Measurements from ENCODE around the gene NUTM1. TPM values are rescaled to one million over a fixed set of nuclear protein-coding genes. Genes with fewer than 3 reads are reported as not detected.

The NUTM1 gene
- polyA plus RNA-seq, 1 of the 3 experiments (the other 2 are of a cell fraction) = not detected

- CTCF ChIA-PET = no interaction called here
- no peak for TF ChIP-seq POLR2AphosphoS5 (IDR thresholded peaks at IDR 0.05; ENCODE audit: low read depth, low read length)
- TF ChIP-seq CHD2 (IDR thresholded peaks at IDR 0.05; ENCODE audit: low read length, partially characterized antibody) = no peak
- TF ChIP-seq, protein P1, sequence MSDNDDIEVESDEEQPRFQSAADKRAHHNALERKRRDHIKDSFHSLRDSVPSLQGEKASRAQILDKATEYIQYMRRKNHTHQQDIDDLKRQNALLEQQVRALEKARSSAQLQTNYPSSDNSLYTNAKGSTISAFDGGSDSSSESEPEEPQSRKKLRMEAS (IDR thresholded peaks at IDR 0.05; ENCODE audit: low read depth) = no peak
- no peak for TF ChIP-seq RCOR1 (IDR thresholded peaks at IDR 0.05; ENCODE audit: low read length)
- TF ChIP-seq TAF1 (IDR thresholded peaks at IDR 0.05; ENCODE audit: borderline replicate concordance, low read depth, low read length) = no peak
- TF ChIP-seq SIN3A (IDR thresholded peaks at IDR 0.05; ENCODE audit: borderline replicate concordance, low read depth, low read length) = no peak
- TF ChIP-seq FOXM1 (IDR thresholded peaks at IDR 0.05; ENCODE audit: low read depth) = no peak
These were observed 20.9 kb downstream of the NUTM1 start for GRCh38 chr15:34364041-34364440.

DNA sequence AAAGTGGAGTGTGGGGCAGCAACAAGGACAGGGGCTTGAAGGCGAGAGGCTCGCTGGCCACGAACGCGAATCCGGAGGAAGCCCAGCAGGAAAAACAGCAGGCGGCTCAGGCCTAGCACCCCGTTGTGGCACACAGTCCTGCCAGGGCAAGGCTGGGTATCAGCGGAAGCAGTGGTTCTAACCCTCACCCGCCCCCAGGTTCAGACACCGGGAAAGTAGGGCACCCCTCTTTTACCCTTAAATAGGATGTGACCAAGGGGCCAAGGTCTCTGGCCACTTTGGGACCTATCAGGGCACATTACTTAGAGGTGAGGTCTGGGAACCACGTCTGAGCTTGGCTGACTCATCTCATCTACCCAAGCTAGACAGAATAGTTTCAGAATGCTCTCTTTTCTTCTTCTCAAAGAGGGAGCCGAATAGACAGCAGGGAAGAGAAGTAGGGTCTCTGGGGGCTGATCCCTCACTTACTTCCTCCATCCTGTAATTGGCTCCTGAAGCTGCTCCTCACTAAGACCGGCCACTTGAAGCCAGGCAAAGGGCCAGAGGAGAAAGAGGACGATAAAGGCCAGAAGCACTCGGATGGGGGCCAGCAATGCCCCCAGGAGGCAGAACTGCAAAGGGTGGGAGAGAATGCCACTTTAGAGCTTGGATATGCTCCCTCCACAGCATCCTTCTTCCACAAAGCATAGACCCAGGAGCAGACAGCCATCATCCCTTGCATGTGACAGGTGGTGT, 22.1 kb downstream of the NUTM1 start:
- TF ChIP-seq CTCF (IDR thresholded peaks at IDR 0.05) = no peak
- TF ChIP-seq NFIC (IDR thresholded peaks at IDR 0.05; ENCODE audit: borderline replicate concordance) = no peak
- no peak for TF ChIP-seq RAD21 (IDR thresholded peaks at IDR 0.05; ENCODE audit: low read length)
- no peak overlapping the region for H2AFZ ChIP-seq (ENCODE audit: low read depth)
- peaks cover 24% of the 10 kb centered on the region for H3K79me2 ChIP-seq (ENCODE audit: insufficient read depth)
- H3K36me3 ChIP-seq (replicated peaks in 1 of 2; ENCODE audit: control insufficient read depth in 1 of 2, insufficient read depth in 2 of 2, low read length in 1 of 2) = peaks cover 13 to 34% of the 10 kb centered on the region in 2 experiments
- peaks cover 13% of the 10 kb centered on the region for H4K20me1 ChIP-seq (ENCODE audit: insufficient read depth)
- H3K4me2 ChIP-seq = peak overlapping the region; percentile 99
- peaks cover 0 to 19% of the 10 kb centered on the region in 2 experiments; a peak in 1 of 4 replicates for H3K4me1 ChIP-seq (ENCODE audit: control insufficient read depth in 1 of 2, insufficient read depth in 2 of 2, low read depth in 1 of 2, low read length in 1 of 2)
- H3F3A ChIP-seq (replicated peaks; ENCODE audit: insufficient read depth) = no peaks in the 10 kb centered on the region
- 93% methylated on average over 15 of the region's 16 CpGs for WGBS (ENCODE audit: low lambda C conversion rate)
- H3K9me3 ChIP-seq = no peaks in the 10 kb centered on the region
- ChIA-PET POLR2A (interaction anchor here (0.9 to 2.7 kb wide), 2 partner anchors 27 to 140 kb away, joined by 3 to 19 read pairs; partner anchors contain the start of genes EMC4 and SLC12A6), CTCF (interaction anchor here (1.2 to 1.8 kb wide), 2 partner anchors 22 to 124 kb away, joined by 4 to 13 read pairs; partner anchors contain the start of genes NOP10 and NUTM1)
- peak overlapping the region; percentile 75; the same call in 1 of the 2 replicates for H3K9ac ChIP-seq
- no peaks in the 10 kb centered on the region for H3K9me2 ChIP-seq
- H3K4me3 ChIP-seq (ENCODE audit: low read depth in 2 of 2, low read length in 1 of 2) = peak overlapping the region; percentile 74 to 99
- H3K27me3 ChIP-seq (ENCODE audit: insufficient read depth) = no peaks in the 10 kb centered on the region
- no peak for DNase-seq
- no peak overlapping the region for H3K27ac ChIP-seq (ENCODE audit: low read depth in 2 of 2, low read length in 1 of 2)

More at GRCh38 chr15:34364041-34364440, 20.9 kb downstream of the NUTM1 start:
- POLR2A ChIA-PET = no interaction called here
- H2AFZ ChIP-seq (ENCODE audit: low read depth) = no peak overlapping the region
- DNase-seq = no peak
- H3K36me3 ChIP-seq (replicated peaks in 1 of 2; ENCODE audit: control insufficient read depth in 1 of 2, insufficient read depth in 2 of 2, low read length in 1 of 2) = peaks cover 13 to 46% of the 10 kb centered on the region in 2 experiments
- no peak overlapping the region for H3K4me3 ChIP-seq (ENCODE audit: low read depth in 2 of 2, low read length in 1 of 2)
- 97% methylated on average over 8 of the region's 8 CpGs for WGBS (ENCODE audit: low lambda C conversion rate)
- peaks cover 13% of the 10 kb centered on the region for H4K20me1 ChIP-seq (ENCODE audit: insufficient read depth)
- peaks cover 24% of the 10 kb centered on the region for H3K79me2 ChIP-seq (ENCODE audit: insufficient read depth)
- H3K9ac ChIP-seq = no peak overlapping the region
- peaks cover 0 to 19% of the 10 kb centered on the region in 2 experiments; a peak in 1 of 4 replicates for H3K4me1 ChIP-seq (ENCODE audit: control insufficient read depth in 1 of 2, insufficient read depth in 2 of 2, low read depth in 1 of 2, low read length in 1 of 2)
- no peaks in the 10 kb centered on the region for H3F3A ChIP-seq (replicated peaks; ENCODE audit: insufficient read depth)
- no peak overlapping the region for H3K27ac ChIP-seq (ENCODE audit: low read depth in 2 of 2, low read length in 1 of 2)
- H3K9me3 ChIP-seq = no peaks in the 10 kb centered on the region
- H3K9me2 ChIP-seq = no peaks in the 10 kb centered on the region
- H3K27me3 ChIP-seq (ENCODE audit: insufficient read depth) = no peaks in the 10 kb centered on the region
- H3K4me2 ChIP-seq = no peak overlapping the region

All from SK-N-SH (cell line).